NCI-H1417 treated with DMSO at 0.1 percent for 48 hours (cell line): ENCODE results near the gene IL18RAP.

Experiments used
- DNase-seq: peaks from one replicate; lab custom pipeline; 2025; lab: John Stamatoyannopoulos, UW

The IL18RAP gene

GRCh38 chr2:102422910-102423309, at the start of gene IL18RAP:
IL18RAP (plus strand) TSS chr2:102423160; CDS start chr2:102423278, 118 bp downstream.
- DNase-seq = no peak

- DNase-seq = no peak
Observed at GRCh38 chr2:102376052-102376591, 46.8 kb upstream of the IL18RAP start.

GRCh38 chr2:102383722-102384121, 39.2 kb upstream of the IL18RAP start:
- DNase-seq = no peak

- DNase-seq = no peak
Observed at GRCh38 chr2:102385522-102385921, 37.4 kb upstream of the IL18RAP start.

GRCh38 chr2:102386004-102386403, 37.0 kb upstream of the IL18RAP start:
- no peak for DNase-seq

- DNase-seq = no peak
Observed at GRCh38 chr2:102386867-102387541, 36.0 kb upstream of the IL18RAP start.

GRCh38 chr2:102387763-102388546, 35.0 kb upstream of the IL18RAP start:
- no peak for DNase-seq

- DNase-seq = no peak
Observed at GRCh38 chr2:102391565-102391964, 31.4 kb upstream of the IL18RAP start.

GRCh38 chr2:102392096-102392495, 30.9 kb upstream of the IL18RAP start:
- no peak for DNase-seq

- no peak for DNase-seq
Observed at GRCh38 chr2:102392942-102393341, 30.0 kb upstream of the IL18RAP start.

- no peak for DNase-seq
Observed at GRCh38 chr2:102396012-102396411, 26.9 kb upstream of the IL18RAP start.

GRCh38 chr2:102397209-102397608, 25.8 kb upstream of the IL18RAP start:
- DNase-seq = no peak

- DNase-seq = no peak
Observed at GRCh38 chr2:102399499-102400141, 23.3 kb upstream of the IL18RAP start.

GRCh38 chr2:102401456-102401855, 21.5 kb upstream of the IL18RAP start:
- DNase-seq = no peak

GRCh38 chr2:102401865-102402264, 21.1 kb upstream of the IL18RAP start:
- DNase-seq = no peak

- DNase-seq = no peak
Observed at GRCh38 chr2:102410952-102411351, 12.0 kb upstream of the IL18RAP start.

GRCh38 chr2:102412199-102412598, 10.8 kb upstream of the IL18RAP start:
- DNase-seq = no peak

- no peak for DNase-seq
Observed at GRCh38 chr2:102417946-102418345, 5.0 kb upstream of the IL18RAP start.

- no peak for DNase-seq
Observed at GRCh38 chr2:102418421-102418961, 4.5 kb upstream of the IL18RAP start.

- DNase-seq = no peak
Observed at GRCh38 chr2:102420290-102420689, 2.7 kb upstream of the IL18RAP start.

GRCh38 chr2:102421890-102422759, 835 bp upstream of the IL18RAP start:
- no peak for DNase-seq
